Gastroesophageal sphincter (tissue), 4 donors: ENCODE measurements around the gene THSD1. TPM values are rescaled to one million over a fixed set of nuclear protein-coding genes. Genes with fewer than 3 reads are reported as not detected.
"Not testable (repeated sequence)": the region's sequence is repeated elsewhere in the genome, so short reads cannot be mapped to it uniquely, and the experiment has no call there.

Experiments used
- ATAC-seq: fragments of 150-250 bp; one replicate; pipeline ENCODE4 v1.9.1; 2016; ENCODE audit warnings: mild to moderate bottlenecking, moderate library complexity
- H3K27ac ChIP-seq, 4 donors: fragments of 200-600 bp; sonication (generic) in 3 of 4; 1 replicate in 3 of 4; 2 replicates in 1 of 4; pipeline ENCODE4 v1.5.1; 2016 to 2019
- H3K27me3 ChIP-seq: fragments of 200-600 bp; sonication (generic); one replicate; pipeline ENCODE4 v1.5.1; 2019
- H3K36me3 ChIP-seq, 2 donors: fragments of 200-600 bp; sonication (generic); one replicate each; pipeline ENCODE4 v1.5.1; 2019; ENCODE audit warnings: control low read depth in 1 of 2
- H3K4me1 ChIP-seq, 3 donors: fragments of 200-600 bp; sonication (generic); 1 replicate in 2 of 3; 2 replicates in 1 of 3; pipeline ENCODE4 v1.5.1; 2016 to 2019; ENCODE audit warnings: control low read depth in 2 of 3
- H3K4me3 ChIP-seq, 2 donors: fragments of 200-600 bp; sonication (generic); one replicate each; pipeline ENCODE4 v1.5.1; 2019; ENCODE audit warnings: mild to moderate bottlenecking in 1 of 2, moderate library complexity in 1 of 2
- H3K9me3 ChIP-seq, 3 donors: fragments of 200-600 bp; sonication (generic); one replicate each; pipeline ENCODE4 v1.5.1; 2017 to 2019; ENCODE audit warnings: control low read depth in 2 of 3
- EP300 ChIP-seq: sonication (generic); formaldehyde crosslinking; IDR thresholded peaks from one replicate; pipeline ENCODE4 v1.6.1; 2017; ENCODE audit warnings: antibody characterized with exemption, mild to moderate bottlenecking
- POLR2A ChIP-seq, 2 donors: fragments of 450-650 bp; IDR thresholded peaks; one replicate each; pipeline ENCODE4 v1.6.1; 2017; ENCODE audit warnings: antibody characterized with exemption in 2 of 2, mild to moderate bottlenecking in 2 of 2, moderate library complexity in 1 of 2
- POLR2AphosphoS5 ChIP-seq: sonication (generic); formaldehyde crosslinking; IDR thresholded peaks from one replicate; pipeline ENCODE4 v1.6.1; 2017; ENCODE audit warnings: antibody characterized with exemption
- WGBS, 2 donors: methylation state at CpG; one replicate each; pipeline ENCODE4 v1.1.5; 2018; ENCODE audit warnings: low coverage in 1 of 2; 5-methylcytosine and 5-hydroxymethylcytosine counted together
- total RNA-seq, 4 donors: library from RNA; depleted of rRNA; stranded (reverse); fragments of >200 nt; gene quantifications; one replicate each; pipeline ENCODE4 v1.1.0, GENCODE V29; 2016
- TF ChIP-seq, protein P1 (sequence below), 4 experiments: fragments of 200-600 bp in 2 of 4; fragments of 450-650 bp in 2 of 4; sonication (generic) in 1 of 4; IDR thresholded peaks; one replicate each; pipeline ENCODE4 v1.5.1; 2017 to 2019; ENCODE audit warnings: antibody characterized with exemption in 4 of 4, mild to moderate bottlenecking in 2 of 4, moderate library complexity in 2 of 4

Gene THSD1
- total RNA-seq, 4 donors from 2014 or later: 3.9 to 8.9 (median 6.2) TPM

DNA sequence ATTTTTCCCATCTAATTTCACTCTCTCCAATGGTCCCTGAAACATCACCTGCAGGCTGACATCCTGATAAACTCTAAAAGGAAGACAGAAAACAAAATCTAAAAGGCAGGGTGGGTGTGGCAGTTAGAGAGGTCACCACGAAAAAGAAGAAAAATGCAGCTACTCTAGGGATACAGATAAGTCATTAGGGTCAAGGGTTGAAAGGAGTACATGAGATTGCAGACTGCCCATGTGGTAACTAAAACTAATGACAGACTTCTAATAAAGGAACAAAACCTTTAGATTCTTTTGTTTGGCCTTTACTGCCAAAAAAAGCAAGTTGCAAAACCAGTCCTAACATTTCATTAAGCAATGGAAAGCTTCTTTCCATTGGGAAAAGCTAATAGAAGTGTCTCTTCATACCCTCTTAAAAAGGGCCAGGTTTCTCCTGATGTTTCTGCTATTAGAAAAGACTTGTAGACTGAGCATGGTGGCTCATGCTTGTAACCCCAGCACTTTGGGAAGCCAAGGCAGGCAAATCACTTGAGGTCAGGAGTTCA is 31.0 kb downstream of the THSD1 start:
- Histone ChIP-seq H3K9me3 (no peaks in the 10 kb centered on the region), H3K27me3 (no peaks in the 10 kb centered on the region), H3K4me3 (no peak overlapping the region), H3K4me1 (no peaks in the 10 kb centered on the region), H3K36me3 (peaks cover 0 to 12% of the 10 kb centered on the region in 2 donors), H3K27ac (no peak overlapping the region)
- no peak for TF ChIP-seq POLR2A (IDR thresholded peaks at IDR 0.05)
- no peak for TF ChIP-seq POLR2AphosphoS5
- TF ChIP-seq, protein P1, sequence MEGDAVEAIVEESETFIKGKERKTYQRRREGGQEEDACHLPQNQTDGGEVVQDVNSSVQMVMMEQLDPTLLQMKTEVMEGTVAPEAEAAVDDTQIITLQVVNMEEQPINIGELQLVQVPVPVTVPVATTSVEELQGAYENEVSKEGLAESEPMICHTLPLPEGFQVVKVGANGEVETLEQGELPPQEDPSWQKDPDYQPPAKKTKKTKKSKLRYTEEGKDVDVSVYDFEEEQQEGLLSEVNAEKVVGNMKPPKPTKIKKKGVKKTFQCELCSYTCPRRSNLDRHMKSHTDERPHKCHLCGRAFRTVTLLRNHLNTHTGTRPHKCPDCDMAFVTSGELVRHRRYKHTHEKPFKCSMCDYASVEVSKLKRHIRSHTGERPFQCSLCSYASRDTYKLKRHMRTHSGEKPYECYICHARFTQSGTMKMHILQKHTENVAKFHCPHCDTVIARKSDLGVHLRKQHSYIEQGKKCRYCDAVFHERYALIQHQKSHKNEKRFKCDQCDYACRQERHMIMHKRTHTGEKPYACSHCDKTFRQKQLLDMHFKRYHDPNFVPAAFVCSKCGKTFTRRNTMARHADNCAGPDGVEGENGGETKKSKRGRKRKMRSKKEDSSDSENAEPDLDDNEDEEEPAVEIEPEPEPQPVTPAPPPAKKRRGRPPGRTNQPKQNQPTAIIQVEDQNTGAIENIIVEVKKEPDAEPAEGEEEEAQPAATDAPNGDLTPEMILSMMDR (IDR thresholded peaks at IDR 0.05): no peak
- TF ChIP-seq EP300: no peak
- ATAC-seq: no peak
- 38 to 42% methylated on average over 1 of the region's 1 CpG for WGBS, 2 donors

DNA sequence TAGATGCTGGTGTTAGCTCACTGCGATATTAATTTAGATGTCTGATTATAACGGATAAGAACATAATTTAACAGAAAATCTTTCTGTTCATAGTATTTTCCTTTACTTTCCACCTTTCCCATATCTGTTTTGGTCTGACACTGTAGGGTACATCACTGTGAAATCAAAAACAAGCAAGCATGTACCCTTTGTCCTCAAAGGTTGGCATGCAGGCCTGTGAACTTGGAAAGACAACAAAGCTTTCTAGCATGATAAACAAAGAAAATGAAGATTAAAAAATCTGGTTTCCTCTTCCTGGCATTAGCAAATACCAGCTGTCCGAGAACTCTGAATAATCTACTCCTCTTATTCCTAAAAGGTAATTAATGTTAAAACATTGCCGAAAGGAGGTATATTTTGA is 31.6 kb downstream of the THSD1 start:
- Histone ChIP-seq H3K4me3 (no peak overlapping the region), H3K36me3 (peaks cover 0 to 12% of the 10 kb centered on the region in 2 donors), H3K27me3 (no peaks in the 10 kb centered on the region), H3K4me1 (no peaks in the 10 kb centered on the region), H3K27ac (no peak overlapping the region), H3K9me3 (no peaks in the 10 kb centered on the region)
- TF ChIP-seq, protein P1 (IDR thresholded peaks at IDR 0.05): no peak
- no peak for TF ChIP-seq EP300
- TF ChIP-seq POLR2A (IDR thresholded peaks at IDR 0.05): no peak
- TF ChIP-seq POLR2AphosphoS5: no peak
- WGBS, 2 donors: 88% methylated on average over 2 to 4 of the region's 4 CpGs
- ATAC-seq: no peak

- H3K27ac ChIP-seq, H3K27me3 ChIP-seq, H3K9me3 ChIP-seq, H3K4me3 ChIP-seq, H3K36me3 ChIP-seq, H3K4me1 ChIP-seq, ATAC-seq: not testable (repeated sequence)
- 86 to 89% methylated on average over 1 of the region's 1 CpG for WGBS, 2 donors
Observed at GRCh38 chr13:52373277-52373676, 32.7 kb downstream of the THSD1 start.

GRCh38 chr13:52371736-52372247 is 34.2 kb downstream of the THSD1 start:
- TF ChIP-seq POLR2AphosphoS5: no peak
- no peak for TF ChIP-seq EP300
- TF ChIP-seq POLR2A (IDR thresholded peaks at IDR 0.05): no peak
- TF ChIP-seq, protein P1 (IDR thresholded peaks at IDR 0.05): no peak
- Histone ChIP-seq H3K4me1 (no peaks in the 10 kb centered on the region), H3K36me3 (no peaks in the 10 kb centered on the region), H3K27me3 (no peaks in the 10 kb centered on the region), H3K4me3 (no peak overlapping the region), H3K9me3 (no peaks in the 10 kb centered on the region), H3K27ac (no peak overlapping the region)
- ATAC-seq: no peak
- WGBS, 2 donors: 38% methylated on average over 2 to 3 of the region's 3 CpGs

DNA sequence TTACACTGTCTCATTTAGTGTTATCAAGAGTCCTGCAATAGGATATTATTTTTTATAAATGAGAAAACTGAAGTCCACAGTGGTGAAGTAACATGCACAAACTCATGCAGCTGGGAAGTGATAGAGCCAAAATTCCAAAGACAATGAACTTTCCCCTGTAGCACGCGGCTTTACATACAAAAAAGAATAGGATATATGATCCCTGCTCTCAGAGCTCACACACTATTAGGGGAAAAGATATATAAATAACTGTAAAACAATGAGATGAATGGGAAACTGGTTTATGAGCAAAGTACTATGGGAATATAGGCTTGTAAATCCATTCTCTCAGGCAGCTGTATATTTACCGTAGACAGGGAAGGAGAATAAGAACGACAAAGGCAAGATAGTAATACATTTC is 39.7 kb downstream of the THSD1 start:
- no peak for ATAC-seq
- TF ChIP-seq EP300: no peak
- TF ChIP-seq POLR2A (IDR thresholded peaks at IDR 0.05): no peak
- no peak for TF ChIP-seq POLR2AphosphoS5
- TF ChIP-seq, protein P1 (IDR thresholded peaks at IDR 0.05): no peak
- Histone ChIP-seq H3K9me3 (no peaks in the 10 kb centered on the region), H3K36me3 (no peaks in the 10 kb centered on the region), H3K4me3 (no peak overlapping the region), H3K27ac (no peak overlapping the region), H3K27me3 (no peaks in the 10 kb centered on the region), H3K4me1 (no peaks in the 10 kb centered on the region)
- 31 to 65% methylated on average over 4 of the region's 4 CpGs for WGBS, 2 donors

DNA sequence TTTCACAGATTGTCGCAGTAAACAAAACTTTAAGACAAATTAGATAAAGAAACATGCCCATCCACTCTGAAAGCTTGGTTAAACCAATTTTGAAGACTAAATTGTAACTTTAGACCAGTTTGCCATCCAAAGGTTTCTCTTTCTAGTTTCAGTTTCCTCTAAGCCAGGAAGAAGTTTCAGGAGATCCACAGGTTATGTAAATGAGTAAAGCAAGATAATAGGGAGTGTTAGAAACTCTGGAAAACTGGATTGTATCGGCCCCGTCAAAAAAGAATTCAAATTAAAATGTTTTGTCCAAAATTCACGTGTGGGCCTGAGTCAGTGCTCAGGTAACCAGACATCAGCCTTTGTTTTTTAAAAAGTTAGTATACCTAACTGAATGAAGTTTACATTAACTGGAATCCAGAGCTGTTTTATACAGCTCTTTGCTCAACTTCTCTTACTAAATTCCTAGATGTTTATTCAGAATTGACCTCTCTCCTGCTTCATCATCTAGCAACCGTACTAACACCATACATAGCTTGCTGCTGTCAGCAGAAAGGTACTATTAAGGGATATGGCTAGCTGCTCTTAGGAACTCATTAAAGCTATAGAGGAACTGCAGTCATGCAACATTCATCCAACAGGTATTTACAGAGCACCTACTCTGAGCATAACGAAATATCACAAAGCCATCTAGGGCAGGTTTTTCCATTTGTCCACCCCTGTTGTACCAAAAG is 43.6 kb downstream of the THSD1 start:
- H3K27me3 ChIP-seq, H3K27ac ChIP-seq, H3K4me3 ChIP-seq, ATAC-seq, H3K9me3 ChIP-seq, H3K4me1 ChIP-seq, H3K36me3 ChIP-seq: not testable (repeated sequence)
- 55% methylated on average over 4 of the region's 6 CpGs; no CpG with 5 or more reads in 1 of the 2 donors for WGBS, 2 donors
